K562 (cell line): ENCODE results near the gene DIMT1. TPM values are rescaled to one million over a fixed set of nuclear protein-coding genes. Genes with fewer than 3 reads are reported as not detected.

Source experiments
- CXXC5 ChIP-seq: fragments of 250-450 bp; sonication (Bioruptor Pico); IDR thresholded peaks from 2 replicates; pipeline ENCODE4 v1.8.0; 2022; ENCODE audit warnings: inconsistent platforms, mild to moderate bottlenecking, moderate library complexity
- EP400 ChIP-seq: fragments of 450-650 bp; IDR thresholded peaks from 2 replicates; pipeline ENCODE4 v1.6.1; 2017; ENCODE audit warnings: antibody characterized with exemption, mild to moderate bottlenecking, moderate library complexity
- ETV1 ChIP-seq: fragments of 450-650 bp; conservative IDR thresholded peaks from 2 replicates; pipeline ENCODE4 v1.6.1; 2016; ENCODE audit warnings: missing genetic modification characterization, control low read depth, low read depth, missing compliant biosample characterization
- FUS ChIP-seq: fragments of 200-400 bp; formaldehyde crosslinking; optimal IDR thresholded peaks from 2 replicates; pipeline ENCODE3; 2017; ENCODE audit warnings: low read depth, low read length
- GMEB1 ChIP-seq: fragments of 250-450 bp; sonication (Bioruptor Pico); IDR thresholded peaks from 2 replicates; pipeline ENCODE4 v1.4.0; 2020; ENCODE audit warnings: mild to moderate bottlenecking
- HMG20A ChIP-seq: fragments of 450-650 bp; formaldehyde crosslinking; conservative IDR thresholded peaks from 2 replicates; pipeline ENCODE4 v1.4.0; 2020; ENCODE audit warnings: mild to moderate bottlenecking, mixed read lengths
- HNRNPLL ChIP-seq: fragments of 200-400 bp; formaldehyde crosslinking; IDR thresholded peaks from 2 replicates; pipeline ENCODE4 v1.6.1; 2017; ENCODE audit warnings: low read length, low read depth, mild to moderate bottlenecking; ENCODE audit not compliant: poor library complexity, severe bottlenecking
- MCM3 ChIP-seq: fragments of 450-650 bp; IDR thresholded peaks from 2 replicates; pipeline ENCODE4 v1.6.1; 2016
- MLX ChIP-seq, 2 experiments: fragments of 450-650 bp in 1 of 2; sonication (generic) in 1 of 2; formaldehyde crosslinking; conservative IDR thresholded peaks; 2 replicates each; pipeline versions ENCODE4 v1.4.0 to v1.8.1; 2020 to 2022; ENCODE audit warnings: mild to moderate bottlenecking in 1 of 2, missing genetic modification reagents in 1 of 2
- NFATC3 ChIP-seq: fragments of 450-650 bp; IDR thresholded peaks from 2 replicates; pipeline ENCODE4 v1.6.1; 2017; ENCODE audit warnings: mild to moderate bottlenecking
- NFRKB ChIP-seq: fragments of 450-650 bp; IDR thresholded peaks from 2 replicates; pipeline ENCODE4 v1.6.1; 2016; ENCODE audit warnings: low read depth
- PCBP2 ChIP-seq: fragments of 200-400 bp; formaldehyde crosslinking; IDR thresholded peaks from 2 replicates; pipeline ENCODE4 v1.6.1; 2018; ENCODE audit warnings: low read length, low read depth, mild to moderate bottlenecking, moderate library complexity; ENCODE audit not compliant: poor library complexity, severe bottlenecking
- PHF21A ChIP-seq: fragments of 450-650 bp; IDR thresholded peaks from 2 replicates; pipeline ENCODE4 v1.6.1; 2017; ENCODE audit warnings: low read depth, borderline replicate concordance
- PHF8 ChIP-seq: fragments of 200-600 bp; sonication (generic); IDR thresholded peaks from 2 replicates; pipeline ENCODE4 v1.6.1; 2012; ENCODE audit warnings: mixed run types, mild to moderate bottlenecking, inconsistent platforms, low read length, moderate library complexity, borderline replicate concordance
- POLR2B ChIP-seq: fragments of 450-650 bp; IDR thresholded peaks from 2 replicates; pipeline ENCODE4 v1.6.1; 2018; ENCODE audit warnings: low read depth; ENCODE audit not compliant: partially characterized antibody
- RAD51 ChIP-seq: fragments of 450-650 bp; IDR thresholded peaks from 2 replicates; pipeline ENCODE4 v1.7.1; 2016; ENCODE audit warnings: low read depth, mild to moderate bottlenecking, borderline replicate concordance
- TFAM ChIP-seq: fragments of 250-450 bp; sonication (Bioruptor Pico); conservative IDR thresholded peaks from 2 replicates; pipeline ENCODE4 v1.5.0; 2021; ENCODE audit warnings: mild to moderate bottlenecking, moderate library complexity
- TRIM28 ChIP-seq: fragments of 450-650 bp; IDR thresholded peaks from 2 replicates; pipeline ENCODE4 v1.6.1; 2017
- YBX1 ChIP-seq: fragments of 450-650 bp; IDR thresholded peaks from 2 replicates; pipeline ENCODE4 v1.7.1; 2016; ENCODE audit warnings: mild to moderate bottlenecking
- ZBED1 ChIP-seq: IDR thresholded peaks from 2 replicates; pipeline ENCODE4 v1.6.1; 2014
- ZBTB17 ChIP-seq: fragments of 450-650 bp; formaldehyde crosslinking; IDR thresholded peaks from 2 replicates; pipeline ENCODE4 v1.4.0; 2020; ENCODE audit warnings: mild to moderate bottlenecking
- ZEB2 ChIP-seq: fragments of 450-650 bp; IDR thresholded peaks from 2 replicates; pipeline ENCODE4 v1.6.1; 2016
- ZNF124 ChIP-seq: sonication (generic); formaldehyde crosslinking; IDR thresholded peaks from 2 replicates; pipeline ENCODE4 v1.8.1; 2022; ENCODE audit warnings: missing genetic modification reagents
- ZNF133 ChIP-seq: fragments of 250-450 bp; sonication (Bioruptor Pico); IDR thresholded peaks from 2 replicates; pipeline ENCODE4 v1.4.0; 2020; ENCODE audit warnings: mild to moderate bottlenecking
- ZNF134 ChIP-seq: fragments of 250-450 bp; sonication (Bioruptor Pico); conservative IDR thresholded peaks from 2 replicates; pipeline ENCODE4 v1.4.0; 2020
- ZNF507 ChIP-seq: conservative IDR thresholded peaks from 2 replicates; pipeline ENCODE4 v1.6.1; 2017; ENCODE audit warnings: missing genetic modification characterization, missing compliant biosample characterization
- ZNF655 ChIP-seq: fragments of 250-450 bp; sonication (Bioruptor Pico); IDR thresholded peaks from 2 replicates; pipeline ENCODE4 v1.5.0; 2021
- ZNF668 ChIP-seq: fragments of 250-450 bp; sonication (Bioruptor Pico); IDR thresholded peaks from 2 replicates; pipeline ENCODE4 v1.8.0; 2022; ENCODE audit warnings: mild to moderate bottlenecking, inconsistent platforms
- polyA plus RNA-seq, 8 experiments: library from polyadenylated mRNA; depleted of rRNA in 4 of 8; stranded (reverse) in 5 of 8; unstranded in 3 of 8; fragments of >200 nt; fragmentation: Nextera tagmentation in 2 of 8; fragmentation: Illumina TruSeq in 1 of 8; extraction: Ambion mirVana in 2 of 8; extraction: Trizol in 1 of 8; gene quantifications; 2 replicates each; pipeline versions ENCODE4 v1.2.1 to v1.2.3, GENCODE V29; 2011 to 2014; ENCODE audit warnings: inconsistent platforms in 1 of 8, missing spikeins in 1 of 8
- total RNA-seq, 7 experiments: library from RNA; depleted of rRNA in 6 of 7; stranded (reverse); fragments of >200 nt in 6 of 7; fragmentation: Illumina TruSeq in 2 of 7; extraction: Trizol in 2 of 7; gene quantifications; 2 replicates each; pipeline versions ENCODE4 v1.2.1 to v1.2.3, GENCODE V29; 2011 to 2021; ENCODE audit warnings: low replicate concordance in 1 of 7

DIMT1 gene
- total and polyA plus RNA-seq, 9 of the 15 experiments (the other 6 are each of a cell fraction or from before 2014, with no cell fraction given) = 28.9 to 85.3 (median 54.1) TPM

- TF ChIP-seq PCBP2 (no peak), POLR2B (peak; percentile 74), PHF21A (no peak), EP400 (peak; percentile 98), ZNF507 (tag) (no peak), ETV1 (tag) (no peak), YBX1 (no peak), CXXC5 (CRISPR knock-in tag) (peak; percentile 77), HNRNPLL (peak; percentile 60), ZBTB17 (CRISPR knock-in tag) (peak; percentile 65), HMG20A (no peak), MLX (CRISPR knock-in tag; conservative IDR thresholded peaks at IDR 0.05) (no peak), TFAM (no peak), MCM3 (no peak), ZNF655 (CRISPR knock-in tag) (no peak), ZBED1 (no peak), PHF8 (peak; percentile 96; the same call in 1 of the 2 replicates), ZNF124 (CRISPR knock-in tag) (no peak), RAD51 (no peak), ZEB2 (no peak), NFATC3 (no peak), FUS (no peak), GMEB1 (peak; percentile 46; the same call in 1 of the 2 replicates), NFRKB (peak; percentile 95), TRIM28 (no peak), ZNF668 (CRISPR knock-in tag) (no peak), ZNF133 (CRISPR knock-in tag) (no peak), ZNF134 (CRISPR knock-in tag) (no peak)
Observed at GRCh38 chr5:62412549-62413329, 9.0 kb upstream of the DIMT1 start, which contains the start of gene IPO11 (continued).
